Measurements from ENCODE around the gene PTPDC1. TPM values are rescaled to one million over a fixed set of nuclear protein-coding genes. Genes with fewer than 3 reads are reported as not detected.

Gene PTPDC1
- total RNA-seq = 4.6 TPM

GRCh38 chr9:94084314-94084713 is at the start of gene PTPDC1:
PTPDC1 (plus strand) TSS chr9:94084464; CDS start chr9:94084531, 67 bp downstream.
- DNase-seq (ENCODE audit: low spot score) = no peak

- DNase-seq (ENCODE audit: low spot score) = no peak
Observed at GRCh38 chr9:94034511-94034910, 49.8 kb upstream of the PTPDC1 start.

- no peak for DNase-seq (ENCODE audit: low spot score)
Observed at GRCh38 chr9:94039786-94040185, 44.5 kb upstream of the PTPDC1 start.

GRCh38 chr9:94042516-94043360 is 41.5 kb upstream of the PTPDC1 start:
- no peak for DNase-seq (ENCODE audit: low spot score)

- peak; percentile 16 for DNase-seq (ENCODE audit: low spot score)
Observed at GRCh38 chr9:94054716-94055115, 29.5 kb upstream of the PTPDC1 start.

GRCh38 chr9:94056442-94056974 is 27.8 kb upstream of the PTPDC1 start:
- DNase-seq (ENCODE audit: low spot score) = peak; percentile 11

- no peak for DNase-seq (ENCODE audit: low spot score)
Observed at GRCh38 chr9:94057918-94058317, 26.3 kb upstream of the PTPDC1 start.

GRCh38 chr9:94061864-94062263 is 22.4 kb upstream of the PTPDC1 start:
- no peak for DNase-seq (ENCODE audit: low spot score)

GRCh38 chr9:94065535-94065961 is 18.7 kb upstream of the PTPDC1 start:
- peak; percentile 80 for DNase-seq (ENCODE audit: low spot score)

- DNase-seq (ENCODE audit: low spot score) = no peak
Observed at GRCh38 chr9:94068257-94068656, 16.0 kb upstream of the PTPDC1 start.

GRCh38 chr9:94076557-94076956 is 7.7 kb upstream of the PTPDC1 start:
- no peak for DNase-seq (ENCODE audit: low spot score)

- no peak for DNase-seq (ENCODE audit: low spot score)
Observed at GRCh38 chr9:94078086-94078485, 6.2 kb upstream of the PTPDC1 start.

- no peak for DNase-seq (ENCODE audit: low spot score)
Observed at GRCh38 chr9:94079236-94079635, 5.0 kb upstream of the PTPDC1 start.

GRCh38 chr9:94080249-94080648 is 4.0 kb upstream of the PTPDC1 start:
- no peak for DNase-seq (ENCODE audit: low spot score)

GRCh38 chr9:94081435-94081834 is 2.8 kb upstream of the PTPDC1 start:
- DNase-seq (ENCODE audit: low spot score) = no peak

- DNase-seq (ENCODE audit: low spot score) = no peak
Observed at GRCh38 chr9:94081864-94082463, 2.3 kb upstream of the PTPDC1 start.

GRCh38 chr9:94082553-94082952 is 1.7 kb upstream of the PTPDC1 start:
- DNase-seq (ENCODE audit: low spot score) = no peak

- no peak for DNase-seq (ENCODE audit: low spot score)
Observed at GRCh38 chr9:94082956-94083355, 1.3 kb upstream of the PTPDC1 start.

GRCh38 chr9:94083384-94083783 is 880 bp upstream of the PTPDC1 start:
- DNase-seq (ENCODE audit: low spot score) = no peak

GRCh38 chr9:94085062-94085639 is 887 bp downstream of the PTPDC1 start:
- DNase-seq (ENCODE audit: low spot score) = no peak

GRCh38 chr9:94086486-94087345 is 2.5 kb downstream of the PTPDC1 start:
- no peak for DNase-seq (ENCODE audit: low spot score)
